ENCODE measurements around the gene HMGN2. TPM values are rescaled to one million over a fixed set of nuclear protein-coding genes. Genes with fewer than 3 reads are reported as not detected.

The HMGN2 gene
- total and polyA plus RNA-seq, 2 of the 13 experiments (the other 11 are each of a cell fraction or from before 2014, with no cell fraction given) = 63.4 to 343 TPM

DNA sequence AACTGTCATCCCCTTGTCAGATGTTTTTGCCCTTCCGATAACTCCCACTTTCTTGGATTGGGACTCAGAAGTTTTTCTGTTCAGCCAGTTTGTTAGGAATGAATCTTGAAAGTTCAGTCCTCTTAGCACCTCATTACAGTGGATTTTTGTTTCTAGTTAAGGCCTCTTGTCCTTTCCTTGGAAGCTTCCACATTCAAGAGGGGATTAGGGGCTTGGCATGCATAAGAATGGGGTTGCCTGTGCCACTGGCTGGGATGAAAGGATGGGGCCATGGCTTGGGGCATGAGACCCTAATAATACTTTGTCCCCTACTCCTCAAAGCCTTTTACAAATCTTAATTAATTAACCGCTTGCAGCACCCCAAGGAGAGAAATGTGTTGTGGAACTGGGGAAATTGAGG is 42.5 kb upstream of the HMGN2 start:
- ATAC-seq = no peak
- Histone ChIP-seq H3K79me2 (ENCODE audit: insufficient read depth, low read length) (peaks cover 11% of the 10 kb centered on the region), H2AFZ (ENCODE audit: low read length) (no peak overlapping the region), H4K20me1 (ENCODE audit: insufficient read depth, low read length) (no peaks in the 10 kb centered on the region), H3K9ac (ENCODE audit: insufficient read depth, low read depth, low read length) (no peak overlapping the region), H3K27me3 (ENCODE audit: control insufficient read depth in 1 of 2, insufficient read depth in 2 of 2, low read length in 2 of 2) (peaks cover 0 to 4% of the 10 kb centered on the region in 2 experiments; a peak in 1 of 5 replicates), H3K27ac (ENCODE audit: extremely low read length, insufficient read depth, low read length) (no peak overlapping the region), H3K36me3 (replicated peaks in 1 of 2; ENCODE audit: control insufficient read depth in 1 of 2, insufficient read depth in 2 of 2, low read length in 2 of 2) (peaks cover 2 to 4% of the 10 kb centered on the region in 2 experiments; a peak in 1 of 5 replicates), H3K9me3 (ENCODE audit: low read length) (no peaks in the 10 kb centered on the region), H3K4me3 (replicated peaks in 1 of 3; ENCODE audit: insufficient read depth in 1 of 3, low read depth in 2 of 3, low read length in 3 of 3) (no peak overlapping the region), H3K4me1 (ENCODE audit: insufficient read depth, low read length) (peaks cover 25% of the 10 kb centered on the region), H3K4me2 (ENCODE audit: low read depth, low read length) (no peak overlapping the region)
- WGBS (ENCODE audit: low lambda C conversion rate) = 93% methylated on average over 2 of the region's 2 CpGs
- TF ChIP-seq ZNF678 (CRISPR knock-in tag; IDR thresholded peaks at IDR 0.05) (no peak), HCFC1 (IDR thresholded peaks at IDR 0.05; ENCODE audit: low read depth, low read length) (no peak)
- intact Hi-C loops (cut with micrococcal nuclease; ENCODE audit: unreplicated experiment) (no loop called here), in situ Hi-C loops (cut with HindIII; ENCODE audit: extremely low pct_ligation_motif_present, low pct_unique_long_range_greater_than_20kb) (no loop called here)
- TSS peak; percentile 46 for BruUV-seq (replicated peaks)
- no peak for FAIRE-seq
- CTCF ChIA-PET (ENCODE audit: low intra/inter-chr PET ratio, low total read pairs) = no interaction called here
- DNase-seq (ENCODE audit: low spot score) = no peak
- POLR2A ChIA-PET = no interaction called here

- Histone ChIP-seq H3K79me2 (ENCODE audit: insufficient read depth, low read length) (peaks cover 11% of the 10 kb centered on the region), H4K20me1 (ENCODE audit: insufficient read depth, low read length) (no peaks in the 10 kb centered on the region), H3K4me1 (ENCODE audit: insufficient read depth, low read length) (peaks cover 25% of the 10 kb centered on the region), H3K4me3 (replicated peaks in 1 of 3; ENCODE audit: insufficient read depth in 1 of 3, low read depth in 2 of 3, low read length in 3 of 3) (peak within 1 kb of the TSS; percentile 75 to 97 (median 84)), H3K27ac (ENCODE audit: extremely low read length, insufficient read depth, low read length) (peak within 1 kb of the TSS; percentile 58), H2AFZ (ENCODE audit: low read length) (peak within 1 kb of the TSS; percentile 79), H3K36me3 (replicated peaks in 1 of 2; ENCODE audit: control insufficient read depth in 1 of 2, insufficient read depth in 2 of 2, low read length in 2 of 2) (peaks cover 2 to 9% of the 10 kb centered on the region in 2 experiments; a peak in 2 of 5 replicates), H3K9ac (ENCODE audit: insufficient read depth, low read depth, low read length) (peak within 1 kb of the TSS; percentile 87), H3K4me2 (ENCODE audit: low read depth, low read length) (peak within 1 kb of the TSS; percentile 91), H3K27me3 (ENCODE audit: control insufficient read depth in 1 of 2, insufficient read depth in 2 of 2, low read length in 2 of 2) (peaks cover 0 to 4% of the 10 kb centered on the region in 2 experiments; a peak in 1 of 5 replicates), H3K9me3 (ENCODE audit: low read length) (no peaks in the 10 kb centered on the region)
- BruUV-seq (replicated peaks) = no TSS peak
- POLR2A ChIA-PET = interaction anchor here (0.6 to 1.3 kb wide), 20 partner anchors 9 to 407 kb away, joined by 3 to 16 read pairs (median 4); partner anchors contain the start of genes CEP85, HMGN2, RPS6KA1 and SH3BGRL3
- DNase-seq (ENCODE audit: low spot score) = peak; percentile 91
- in situ Hi-C loops (cut with HindIII; ENCODE audit: extremely low pct_ligation_motif_present, low pct_unique_long_range_greater_than_20kb) (no loop called here), intact Hi-C loops (cut with micrococcal nuclease; ENCODE audit: unreplicated experiment) (no loop called here)
- 1% methylated on average over 39 of the region's 45 CpGs for WGBS (ENCODE audit: low lambda C conversion rate)
- ATAC-seq = peak; percentile 97
- peak; percentile 77 for FAIRE-seq
- CTCF ChIA-PET (ENCODE audit: low intra/inter-chr PET ratio, low total read pairs) = no interaction called here
- no peak for TF ChIP-seq HNF4G (IDR thresholded peaks at IDR 0.05; ENCODE audit: borderline replicate concordance, low read depth, low read length)
- 0 out of 2 replicates have a peak, but pooled peaks have one; percentile 41 for TF ChIP-seq HNF4G (CRISPR knock-in tag; IDR thresholded peaks at IDR 0.05; ENCODE audit: borderline replicate concordance, low read depth)
- TF ChIP-seq YY1 (IDR thresholded peaks at IDR 0.05; ENCODE audit: insufficient read depth, insufficient replicate concordance, low read depth, low read length) = peak; percentile 72
- TF ChIP-seq, protein P1, sequence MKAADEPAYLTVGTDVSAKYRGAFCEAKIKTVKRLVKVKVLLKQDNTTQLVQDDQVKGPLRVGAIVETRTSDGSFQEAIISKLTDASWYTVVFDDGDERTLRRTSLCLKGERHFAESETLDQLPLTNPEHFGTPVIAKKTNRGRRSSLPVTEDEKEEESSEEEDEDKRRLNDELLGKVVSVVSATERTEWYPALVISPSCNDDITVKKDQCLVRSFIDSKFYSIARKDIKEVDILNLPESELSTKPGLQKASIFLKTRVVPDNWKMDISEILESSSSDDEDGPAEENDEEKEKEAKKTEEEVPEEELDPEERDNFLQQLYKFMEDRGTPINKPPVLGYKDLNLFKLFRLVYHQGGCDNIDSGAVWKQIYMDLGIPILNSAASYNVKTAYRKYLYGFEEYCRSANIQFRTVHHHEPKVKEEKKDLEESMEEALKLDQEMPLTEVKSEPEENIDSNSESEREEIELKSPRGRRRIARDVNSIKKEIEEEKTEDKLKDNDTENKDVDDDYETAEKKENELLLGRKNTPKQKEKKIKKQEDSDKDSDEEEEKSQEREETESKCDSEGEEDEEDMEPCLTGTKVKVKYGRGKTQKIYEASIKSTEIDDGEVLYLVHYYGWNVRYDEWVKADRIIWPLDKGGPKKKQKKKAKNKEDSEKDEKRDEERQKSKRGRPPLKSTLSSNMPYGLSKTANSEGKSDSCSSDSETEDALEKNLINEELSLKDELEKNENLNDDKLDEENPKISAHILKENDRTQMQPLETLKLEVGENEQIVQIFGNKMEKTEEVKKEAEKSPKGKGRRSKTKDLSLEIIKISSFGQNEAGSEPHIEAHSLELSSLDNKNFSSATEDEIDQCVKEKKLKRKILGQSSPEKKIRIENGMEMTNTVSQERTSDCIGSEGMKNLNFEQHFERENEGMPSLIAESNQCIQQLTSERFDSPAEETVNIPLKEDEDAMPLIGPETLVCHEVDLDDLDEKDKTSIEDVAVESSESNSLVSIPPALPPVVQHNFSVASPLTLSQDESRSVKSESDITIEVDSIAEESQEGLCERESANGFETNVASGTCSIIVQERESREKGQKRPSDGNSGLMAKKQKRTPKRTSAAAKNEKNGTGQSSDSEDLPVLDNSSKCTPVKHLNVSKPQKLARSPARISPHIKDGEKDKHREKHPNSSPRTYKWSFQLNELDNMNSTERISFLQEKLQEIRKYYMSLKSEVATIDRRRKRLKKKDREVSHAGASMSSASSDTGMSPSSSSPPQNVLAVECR (CRISPR knock-in tag; IDR thresholded peaks at IDR 0.05; ENCODE audit: borderline replicate concordance) = peak; percentile 98
- TF ChIP-seq ZNF777 (CRISPR knock-in tag; IDR thresholded peaks at IDR 0.05) = no peak; the same call in 1 of the 2 replicates
- TF ChIP-seq WIZ (CRISPR knock-in tag; IDR thresholded peaks at IDR 0.05) = 0 out of 2 replicates have a peak, but pooled peaks have one; percentile 72
- peak; percentile 56; the same call in 1 of the 2 replicates for TF ChIP-seq SIX4 (CRISPR knock-in tag; IDR thresholded peaks at IDR 0.05)
- TF ChIP-seq YEATS4 (CRISPR knock-in tag; IDR thresholded peaks at IDR 0.05; ENCODE audit: borderline replicate concordance) = peak; percentile 87; the same call in 1 of the 2 replicates
- no peak for TF ChIP-seq RELA (CRISPR knock-in tag; IDR thresholded peaks at IDR 0.05)
- peak; percentile 94; the same call in 1 of the 2 replicates for TF ChIP-seq ZNF558 (CRISPR knock-in tag; IDR thresholded peaks at IDR 0.05; ENCODE audit: borderline replicate concordance)
- TF ChIP-seq ETV6 (CRISPR knock-in tag; conservative IDR thresholded peaks at IDR 0.05) = peak; percentile 88
Measured at GRCh38 chr1:26431979-26432695, 40.1 kb upstream of the HMGN2 start, which contains the start of gene DHDDS. DHDDS (plus strand) TSS chr1:26432321; CDS start chr1:26432946, 625 bp downstream.

All from HepG2 (cell line).